Activated naive CD8-positive, alpha-beta T cell treated with anti-CD3 and anti-CD28 coated beads, Interleukin-2, amount 10 ng/mL, durations not matched to agents 7 days and 5 days (primary cell): Measurements from ENCODE around the gene MARCHF9. TPM values are rescaled to one million over a fixed set of nuclear protein-coding genes. Genes with fewer than 3 reads are reported as not detected.
A peak's percentile ranks its signal among the peaks of the same experiment; 100 is the strongest.

Experiments
- ATAC-seq: fragments of 150-1000 bp; cut with Tn5 transposase; one replicate; pipeline ENCODE4 v1.10.0; 2021; ENCODE audit warnings: low read depth, moderate library complexity
- POLR2A ChIA-PET: fragments of 350-600 bp; sonication (Branson Sonifier 250); formaldehyde crosslinking; loops from one replicate; lab custom pipeline; 2021; ENCODE audit warnings: antibody characterized with exemption; lab: Charles Lee
- DNase-seq: peaks from one replicate; pipeline ENCODE4 v3.0.0; 2021
- H3K27ac Mint-ChIP-seq: one replicate; pipeline ENCODE4 v1.8.0; 2022; ENCODE audit warnings: mild to moderate bottlenecking, mixed read lengths
- H3K27me3 Mint-ChIP-seq: one replicate; pipeline ENCODE4 v1.8.0; 2022; ENCODE audit warnings: mild to moderate bottlenecking, moderate library complexity, mixed read lengths
- H3K36me3 Mint-ChIP-seq: one replicate; pipeline ENCODE4 v1.8.0; 2021; ENCODE audit warnings: mild to moderate bottlenecking, mixed read lengths
- H3K4me1 Mint-ChIP-seq: one replicate; pipeline ENCODE4 v1.8.0; 2021; ENCODE audit warnings: mixed read lengths
- H3K4me3 Mint-ChIP-seq: one replicate; pipeline ENCODE4 v1.8.0; 2022; ENCODE audit warnings: mild to moderate bottlenecking, moderate library complexity, mixed read lengths
- H3K9me3 Mint-ChIP-seq: one replicate; pipeline ENCODE4 v1.8.0; 2021; ENCODE audit warnings: mixed read lengths
- total RNA-seq, 2 experiments: library from RNA; stranded (reverse); gene quantifications; one replicate each; pipeline ENCODE4 v1.2.3, GENCODE V29; 2021

Gene MARCHF9
- total RNA-seq, 2 experiments from 2014 or later = 37.1 to 38.3 TPM

GRCh38 chr12:57744194-57744776 lies 10.6 kb upstream of the MARCHF9 start:
- peaks cover 43% of the 10 kb centered on the region for H3K4me1 Mint-ChIP-seq
- POLR2A ChIA-PET = interaction anchor here (0.6 to 1.5 kb wide), 13 partner anchors 10 to 1428 kb away, joined by 3 to 7 read pairs (median 3); partner anchors contain the start of genes CNPY2, DDIT3 and PIP4K2C
- H3K4me3 Mint-ChIP-seq = peak overlapping the region; percentile 87
- peak; percentile 31 for ATAC-seq
- H3K27ac Mint-ChIP-seq = peak overlapping the region; percentile 99
- H3K9me3 Mint-ChIP-seq = no peaks in the 10 kb centered on the region
- peak; percentile 82 for DNase-seq
- peaks cover 12% of the 10 kb centered on the region for H3K36me3 Mint-ChIP-seq
- H3K27me3 Mint-ChIP-seq = no peaks in the 10 kb centered on the region

GRCh38 chr12:57744777-57745484 lies 10.0 kb upstream of the MARCHF9 start, which contains the start of gene TSPAN31:
TSS of gene TSPAN31 (plus strand) at chr12:57745039. CDS start at chr12:57745155, 116 bp downstream.
- H3K27ac Mint-ChIP-seq = peak within 1 kb of the TSS; percentile 99
- H3K4me1 Mint-ChIP-seq = peaks cover 36% of the 10 kb centered on the region
- DNase-seq (peak; percentile 87), ATAC-seq (peak; percentile 81)
- POLR2A ChIA-PET = interaction anchor here (0.8 to 1.5 kb wide), 12 partner anchors 9 to 1429 kb away, joined by 3 to 7 read pairs (median 3); partner anchors contain the start of genes CNPY2, DDIT3 and PIP4K2C
- peak within 1 kb of the TSS; percentile 87 for H3K4me3 Mint-ChIP-seq
- no peaks in the 10 kb centered on the region for H3K27me3 Mint-ChIP-seq
- H3K36me3 Mint-ChIP-seq = peaks cover 10% of the 10 kb centered on the region
- H3K9me3 Mint-ChIP-seq = no peaks in the 10 kb centered on the region

GRCh38 chr12:57745485-57745881 lies 9.4 kb upstream of the MARCHF9 start:
- Mint-ChIP-seq H3K4me1 (peaks cover 37% of the 10 kb centered on the region), H3K9me3 (no peaks in the 10 kb centered on the region), H3K27me3 (no peaks in the 10 kb centered on the region), H3K27ac (peak overlapping the region; percentile 99), H3K36me3 (peaks cover 13% of the 10 kb centered on the region), H3K4me3 (peak overlapping the region; percentile 87)
- DNase-seq (no peak), ATAC-seq (no peak)
- POLR2A ChIA-PET = interaction anchor here (0.8 to 1.5 kb wide), 5 partner anchors 8 to 1429 kb away, joined by 3 to 5 read pairs (median 3); partner anchors contain the start of genes CNPY2 and PIP4K2C

GRCh38 chr12:57746025-57746424 lies 8.9 kb upstream of the MARCHF9 start:
- Mint-ChIP-seq H3K27me3 (no peaks in the 10 kb centered on the region), H3K4me3 (peak overlapping the region; percentile 87), H3K27ac (peak overlapping the region; percentile 99), H3K36me3 (peaks cover 14% of the 10 kb centered on the region), H3K4me1 (peaks cover 36% of the 10 kb centered on the region), H3K9me3 (no peaks in the 10 kb centered on the region)
- no peak for DNase-seq
- POLR2A ChIA-PET = interaction anchor here (1.5 kb wide), 1 partner anchor 227 kb away, joined by 5 read pairs; no protein-coding TSS in a partner anchor
- ATAC-seq = no peak

- Mint-ChIP-seq H3K4me3 (no peak overlapping the region), H3K27me3 (no peaks in the 10 kb centered on the region), H3K9me3 (no peaks in the 10 kb centered on the region), H3K36me3 (peaks cover 23% of the 10 kb centered on the region), H3K27ac (no peak overlapping the region), H3K4me1 (peaks cover 45% of the 10 kb centered on the region)
- ATAC-seq (no peak), DNase-seq (no peak)
- POLR2A ChIA-PET = interaction anchor here (0.6 to 1.0 kb wide), 2 partner anchors 27 to 29 kb away, joined by 3 to 6 read pairs; no protein-coding TSS in a partner anchor
Observed at GRCh38 chr12:57749061-57749460, 5.8 kb upstream of the MARCHF9 start.

- Mint-ChIP-seq H3K9me3 (no peaks in the 10 kb centered on the region), H3K36me3 (peaks cover 23% of the 10 kb centered on the region), H3K4me3 (peak overlapping the region; percentile 93), H3K27ac (peak overlapping the region; percentile 83), H3K27me3 (no peaks in the 10 kb centered on the region), H3K4me1 (peaks cover 41% of the 10 kb centered on the region)
- DNase-seq (no peak), ATAC-seq (no peak)
- POLR2A ChIA-PET = interaction anchor here (0.6 kb wide), 1 partner anchor 82 kb away, joined by 3 read pairs; no protein-coding TSS in a partner anchor
Observed at GRCh38 chr12:57750561-57751431, 4.1 kb upstream of the MARCHF9 start.

GRCh38 chr12:57751432-57751787 lies 3.5 kb upstream of the MARCHF9 start:
- no peak for ATAC-seq
- Mint-ChIP-seq H3K36me3 (peaks cover 23% of the 10 kb centered on the region), H3K4me1 (peaks cover 36% of the 10 kb centered on the region), H3K27me3 (no peaks in the 10 kb centered on the region), H3K27ac (peak overlapping the region; percentile 83), H3K9me3 (no peaks in the 10 kb centered on the region), H3K4me3 (peak overlapping the region; percentile 93)
- no peak for DNase-seq
- POLR2A ChIA-PET = interaction anchor here (0.6 to 1.2 kb wide), 3 partner anchors 10 to 144 kb away, joined by 3 to 10 read pairs (median 3); no protein-coding TSS in a partner anchor

GRCh38 chr12:57751788-57752667 lies 2.9 kb upstream of the MARCHF9 start, which contains the start of gene CDK4:
TSS of gene CDK4 (minus strand) at chr12:57752310. CDS start at chr12:57751717, 593 bp downstream.
- DNase-seq (peak; percentile 99), ATAC-seq (peak; percentile 77)
- peak within 1 kb of the TSS; percentile 83 for H3K27ac Mint-ChIP-seq
- POLR2A ChIA-PET = interaction anchor here (0.6 to 1.2 kb wide), 5 partner anchors 10 to 272 kb away, joined by 3 to 10 read pairs (median 3); partner anchors contain the start of genes ARHGAP9, EEF1AKMT3 and METTL1
- peaks cover 23% of the 10 kb centered on the region for H3K36me3 Mint-ChIP-seq
- peak within 1 kb of the TSS; percentile 93 for H3K4me3 Mint-ChIP-seq
- H3K9me3 Mint-ChIP-seq = no peaks in the 10 kb centered on the region
- no peaks in the 10 kb centered on the region for H3K27me3 Mint-ChIP-seq
- H3K4me1 Mint-ChIP-seq = peaks cover 40% of the 10 kb centered on the region

- H3K27me3 Mint-ChIP-seq = no peaks in the 10 kb centered on the region
- H3K36me3 Mint-ChIP-seq = peaks cover 20% of the 10 kb centered on the region
- POLR2A ChIA-PET = interaction anchor here (0.7 to 1.2 kb wide), 4 partner anchors 11 to 273 kb away, joined by 3 to 10 read pairs (median 3); partner anchors contain the start of genes ARHGAP9, EEF1AKMT3 and METTL1
- peak overlapping the region; percentile 93 for H3K4me3 Mint-ChIP-seq
- DNase-seq = no peak
- H3K4me1 Mint-ChIP-seq = peaks cover 41% of the 10 kb centered on the region
- no peak for ATAC-seq
- peak overlapping the region; percentile 83 for H3K27ac Mint-ChIP-seq
- H3K9me3 Mint-ChIP-seq = no peaks in the 10 kb centered on the region
Observed at GRCh38 chr12:57752668-57753000, 2.3 kb upstream of the MARCHF9 start.

- peaks cover 20% of the 10 kb centered on the region for H3K36me3 Mint-ChIP-seq
- peaks cover 41% of the 10 kb centered on the region for H3K4me1 Mint-ChIP-seq
- H3K4me3 Mint-ChIP-seq = peak overlapping the region; percentile 87
- peak overlapping the region; percentile 85 for H3K27ac Mint-ChIP-seq
- no peaks in the 10 kb centered on the region for H3K27me3 Mint-ChIP-seq
- POLR2A ChIA-PET = interaction anchor here (0.8 to 1.0 kb wide), 2 partner anchors 9 to 12 kb away, joined by 3 to 4 read pairs; partner anchors contain the start of genes CYP27B1 and TSPAN31
- no peaks in the 10 kb centered on the region for H3K9me3 Mint-ChIP-seq
- ATAC-seq (no peak), DNase-seq (no peak)
Observed at GRCh38 chr12:57753756-57754337, 1.1 kb upstream of the MARCHF9 start.

GRCh38 chr12:57755194-57755453 lies 221 bp downstream of the MARCHF9 start:
- peaks cover 20% of the 10 kb centered on the region for H3K36me3 Mint-ChIP-seq
- H3K27ac Mint-ChIP-seq = no peak overlapping the region
- H3K4me1 Mint-ChIP-seq = peaks cover 45% of the 10 kb centered on the region
- peak overlapping the region; percentile 43 for H3K4me3 Mint-ChIP-seq
- no peak for DNase-seq
- no peaks in the 10 kb centered on the region for H3K27me3 Mint-ChIP-seq
- POLR2A ChIA-PET = interaction anchor here (1.4 to 3.1 kb wide), 3 partner anchors 11 to 26 kb away, joined by 4 to 20 read pairs (median 4); partner anchors contain the start of gene CYP27B1
- no peak for ATAC-seq
- no peaks in the 10 kb centered on the region for H3K9me3 Mint-ChIP-seq
